Lower lobe of right lung (tissue), 2 donors: ENCODE data around the gene TMEM255B. TPM values are rescaled to one million over a fixed set of nuclear protein-coding genes. Genes with fewer than 3 reads are reported as not detected.

Experiments used
- ATAC-seq, 2 donors: fragments of 200-7000 bp; cut with Tn5 transposase; one replicate each; pipeline ENCODE4 v1.9.1; 2020 to 2022; ENCODE audit warnings: mild to moderate bottlenecking in 2 of 2, moderate library complexity in 2 of 2
- DNase-seq: peaks from one replicate; pipeline ENCODE4 v3.0.0-alpha.2; 2020
- H3K27ac ChIP-seq: fragments of 200-600 bp; one replicate; pipeline ENCODE4 v1.8.0; 2022
- H3K27me3 ChIP-seq: fragments of 200-600 bp; one replicate; pipeline ENCODE4 v1.8.0; 2022; ENCODE audit warnings: low read depth
- H3K36me3 ChIP-seq: fragments of 200-600 bp; one replicate; pipeline ENCODE4 v1.8.0; 2022; ENCODE audit warnings: mild to moderate bottlenecking
- H3K4me1 ChIP-seq: fragments of 200-600 bp; one replicate; pipeline ENCODE4 v1.8.0; 2022
- H3K4me3 ChIP-seq: fragments of 200-600 bp; one replicate; pipeline ENCODE4 v1.8.0; 2022; ENCODE audit warnings: mild to moderate bottlenecking
- H3K9me3 ChIP-seq: fragments of 200-600 bp; one replicate; pipeline ENCODE4 v1.8.0; 2022
- CTCF ChIP-seq: fragments of 200-600 bp; IDR thresholded peaks from one replicate; pipeline ENCODE4 v1.8.0; 2022; ENCODE audit warnings: antibody characterized with exemption, mild to moderate bottlenecking
- intact Hi-C: fragments of 100-400 bp; cut with DNase I; formaldehyde crosslinking; loops from one replicate; pipeline ENCODE4 v1.11.0; 2022
- total RNA-seq: library from RNA; stranded (reverse); fragmentation: NEBNext Ultra II Directional; extraction: Animal tissue kit (Norgen Biotek cat#: 25700); gene quantifications from one replicate; pipeline ENCODE4 v1.2.1, GENCODE V29; 2021
- donor health status: DM: no; HTN: yes; CAD: no; lungs with severe emphysema.

The TMEM255B gene
- total RNA-seq, 1 donor from 2014 or later: 21.5 TPM

GRCh38 chr13:113852536-113853517 is 93.8 kb downstream of the TMEM255B start:
- intact Hi-C loops: no loop called here
- Histone ChIP-seq H3K27me3 (no peaks in the 10 kb centered on the region), H3K36me3 (no peaks in the 10 kb centered on the region), H3K9me3 (no peaks in the 10 kb centered on the region), H3K27ac (no peak overlapping the region), H3K4me1 (peaks cover 67% of the 10 kb centered on the region), H3K4me3 (no peak overlapping the region)
- peak; percentile 45 for DNase-seq
- ATAC-seq: no peak
- TF ChIP-seq CTCF: no peak

- no peaks in the 10 kb centered on the region for H3K9me3 ChIP-seq
- intact Hi-C loops: no loop called here
- peak; percentile 42 for DNase-seq
- TF ChIP-seq CTCF: no peak
- H3K27ac ChIP-seq: peak overlapping the region; percentile 65
- H3K4me3 ChIP-seq: no peak overlapping the region
- no peaks in the 10 kb centered on the region for H3K36me3 ChIP-seq
- H3K27me3 ChIP-seq: no peaks in the 10 kb centered on the region
- ATAC-seq: peak in 1 of 2 donors; percentile 3
- H3K4me1 ChIP-seq: peaks cover 63% of the 10 kb centered on the region
Observed at GRCh38 chr13:113853518-113854237, 94.7 kb downstream of the TMEM255B start.

GRCh38 chr13:113854238-113855011 is 95.4 kb downstream of the TMEM255B start:
- H3K4me3 ChIP-seq: no peak overlapping the region
- no peaks in the 10 kb centered on the region for H3K27me3 ChIP-seq
- peaks cover 61% of the 10 kb centered on the region for H3K4me1 ChIP-seq
- no peaks in the 10 kb centered on the region for H3K9me3 ChIP-seq
- intact Hi-C loops: no loop called here
- TF ChIP-seq CTCF: no peak
- peak overlapping the region; percentile 65 for H3K27ac ChIP-seq
- ATAC-seq (peak; percentile 16 to 38), DNase-seq (peak; percentile 51)
- no peaks in the 10 kb centered on the region for H3K36me3 ChIP-seq

- peaks cover 64% of the 10 kb centered on the region for H3K4me1 ChIP-seq
- H3K9me3 ChIP-seq: no peaks in the 10 kb centered on the region
- no peaks in the 10 kb centered on the region for H3K36me3 ChIP-seq
- no peak overlapping the region for H3K4me3 ChIP-seq
- DNase-seq: peak; percentile 35
- no peak for ATAC-seq
- no peak for TF ChIP-seq CTCF
- intact Hi-C loops: no loop called here
- H3K27ac ChIP-seq: peak overlapping the region; percentile 65
- H3K27me3 ChIP-seq: no peaks in the 10 kb centered on the region
Observed at GRCh38 chr13:113855012-113855921, 96.2 kb downstream of the TMEM255B start.
